HG03520 (cell line): ENCODE measurements around the gene HOXA9.

Source experiments
- ATAC-seq: cut with Tn5 transposase; IDR thresholded peaks from one replicate; pipeline ENCODE4 v1.9.1; 2021; ENCODE audit warnings: mild to moderate bottlenecking, moderate library complexity; ENCODE audit not compliant: unreplicated experiment

HOXA9 gene

DNA sequence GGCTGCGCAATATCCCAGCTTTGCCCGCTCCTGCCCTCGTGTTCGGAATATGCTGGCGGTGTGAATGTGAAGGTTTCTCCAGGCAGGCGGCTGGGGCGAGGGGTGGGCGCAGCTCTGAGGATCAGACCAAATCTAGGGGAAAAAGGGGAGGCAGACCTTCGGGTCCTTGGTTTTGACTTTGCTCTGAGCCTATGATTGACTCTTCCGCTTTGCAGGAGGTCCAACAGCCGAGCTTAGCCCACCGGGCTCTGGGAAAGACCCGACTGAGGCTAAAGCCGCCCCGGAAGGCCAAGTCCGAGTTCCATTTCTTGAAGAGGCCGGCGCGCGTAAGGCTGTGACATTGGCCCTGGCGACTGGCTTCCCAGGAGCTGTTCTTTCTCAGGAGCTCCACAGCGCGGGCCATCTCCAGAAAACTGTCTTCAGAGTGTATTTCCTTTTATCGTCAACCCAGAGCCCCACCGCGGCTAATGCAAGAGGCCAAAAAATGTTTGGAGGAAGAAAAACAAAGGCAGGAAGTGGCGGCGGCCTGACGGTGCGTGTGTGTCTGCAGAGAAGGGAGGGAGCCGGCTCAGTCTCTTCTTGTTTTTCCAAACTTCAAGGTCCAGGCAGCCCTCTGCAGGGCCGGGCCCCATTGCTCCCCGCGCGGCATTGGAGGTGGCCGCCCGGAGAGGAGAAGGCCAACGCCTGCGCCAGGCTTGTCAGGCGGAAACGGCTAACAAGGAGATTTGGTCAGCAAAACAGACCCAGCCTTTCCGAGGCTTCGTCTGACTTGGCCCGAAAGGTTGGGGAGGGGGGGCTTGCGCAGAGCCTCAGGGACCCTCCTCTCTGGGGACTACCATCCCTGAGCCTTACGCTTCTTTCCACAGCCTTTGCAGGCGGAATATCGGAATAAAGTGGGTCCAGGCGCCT is 23.3 kb upstream of the HOXA9 start:
- ATAC-seq, result no peak

DNA sequence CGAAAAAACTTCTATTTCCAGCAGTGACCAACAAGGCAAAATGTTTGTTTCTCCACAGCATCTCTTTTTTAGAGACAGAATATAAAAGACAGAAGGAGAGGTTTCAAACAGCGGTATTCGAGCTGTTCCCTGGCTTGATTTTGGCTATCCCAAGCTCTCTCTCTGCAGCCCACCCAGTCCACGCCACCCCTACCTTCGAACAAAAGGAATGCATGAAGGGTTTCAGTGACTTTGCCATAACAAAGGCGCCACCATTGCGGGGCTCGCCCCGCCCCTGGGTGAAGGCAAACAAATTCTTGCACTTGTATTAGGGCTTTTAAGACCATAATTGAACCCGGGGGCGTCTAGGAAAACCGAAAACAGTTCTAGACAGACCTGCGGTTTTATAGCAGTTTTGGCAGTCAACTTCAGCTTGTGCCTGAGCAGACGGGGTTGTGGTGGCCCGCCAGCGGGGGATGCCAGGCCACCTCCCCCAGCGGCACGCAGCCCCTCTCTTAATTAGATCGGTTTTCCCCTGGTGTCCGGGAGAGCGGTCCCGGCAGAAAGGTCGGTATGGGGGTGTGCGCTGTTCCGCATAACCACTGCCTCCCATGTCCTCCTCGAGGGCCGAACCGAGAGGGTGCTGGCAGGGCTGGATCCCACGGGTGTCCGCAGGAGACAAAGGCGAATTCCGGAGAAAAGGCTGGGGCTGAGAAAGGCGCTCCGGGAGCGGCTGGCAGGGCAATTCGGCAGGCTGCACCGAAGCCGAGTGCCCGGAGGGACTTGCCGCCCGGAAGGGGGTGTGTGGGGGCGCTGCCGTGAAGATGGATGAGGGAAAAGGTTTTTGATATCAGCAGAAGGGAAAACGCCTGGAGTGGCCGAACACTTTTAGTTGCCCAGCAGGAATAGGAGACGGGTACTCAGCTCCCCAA is 22.4 kb upstream of the HOXA9 start:
- no peak for ATAC-seq

DNA sequence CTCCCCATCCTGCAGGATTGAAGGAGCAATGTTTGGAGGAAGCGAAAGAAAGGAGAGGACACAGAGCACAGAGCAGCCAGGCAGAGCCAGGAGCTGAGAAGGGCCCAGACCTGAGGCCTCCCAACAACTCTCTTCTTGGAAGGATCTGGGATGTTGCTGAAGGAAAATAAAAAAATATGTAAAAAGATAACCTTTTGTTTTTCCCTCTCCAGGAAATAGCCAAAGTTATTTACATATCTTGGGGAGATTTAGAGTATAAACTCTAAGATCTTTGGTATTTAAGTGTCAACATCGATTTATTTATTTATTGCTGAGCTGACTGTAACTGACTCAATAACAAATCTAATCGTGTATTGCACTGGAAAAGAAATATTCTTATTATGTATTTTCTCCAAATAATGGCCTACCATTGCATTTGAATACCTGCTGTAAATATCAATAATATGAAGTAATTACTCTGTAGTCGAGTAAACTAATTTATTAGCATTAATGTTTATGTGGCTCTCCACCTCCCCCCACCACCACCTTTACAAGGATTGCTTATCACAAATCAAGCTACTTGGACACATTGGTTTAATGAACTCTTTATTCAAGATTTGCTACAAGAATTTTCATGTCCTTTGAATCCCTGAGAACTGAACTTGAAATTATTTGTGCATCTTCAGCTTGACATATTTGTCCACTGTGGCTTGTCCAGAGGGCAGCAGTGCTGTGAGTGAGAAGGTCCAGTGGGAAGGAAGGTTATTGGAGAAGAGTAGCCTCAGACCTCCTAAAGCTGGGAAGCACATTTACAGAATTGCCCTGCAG is 21.5 kb upstream of the HOXA9 start:
- no peak for ATAC-seq

DNA sequence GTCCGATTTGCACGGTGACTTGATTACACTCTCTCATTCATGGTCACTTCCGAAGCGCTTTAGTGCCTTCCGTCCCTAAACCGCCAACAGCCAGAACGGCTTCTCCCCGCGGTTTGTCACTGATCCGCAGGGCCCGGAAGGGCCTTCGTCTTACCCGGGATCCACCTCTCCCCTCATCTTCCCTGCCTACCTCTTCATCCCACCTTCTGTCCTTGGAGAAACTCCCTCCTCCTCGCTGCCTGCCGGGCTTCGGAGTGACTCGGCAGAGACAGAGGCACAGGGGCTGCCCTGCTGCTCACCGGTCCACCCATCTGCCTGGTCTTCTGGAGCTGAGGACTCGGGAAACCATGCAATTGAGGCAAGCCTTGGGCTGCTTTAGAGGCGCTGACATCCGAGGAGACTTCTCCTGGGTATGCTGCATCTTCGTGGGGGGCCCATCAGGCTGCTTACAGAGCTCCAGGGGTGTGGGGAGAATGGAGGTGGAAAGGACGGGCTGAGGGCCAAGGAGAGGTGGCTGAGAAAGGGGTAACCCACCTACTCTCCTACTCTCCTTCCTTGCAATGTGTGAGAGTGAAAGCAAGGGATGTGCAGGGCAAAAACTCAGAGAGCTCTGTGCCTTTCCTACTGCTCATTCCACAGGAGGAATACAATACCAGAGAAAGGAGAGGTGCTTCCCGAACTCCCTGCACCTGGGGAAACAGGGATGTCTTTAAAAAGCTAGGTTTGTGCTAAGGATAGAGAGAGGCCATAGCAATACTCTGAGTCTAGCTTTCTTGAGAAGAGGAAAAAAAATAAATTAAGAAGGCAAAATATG is 20.7 kb upstream of the HOXA9 start:
- ATAC-seq, result no peak

DNA sequence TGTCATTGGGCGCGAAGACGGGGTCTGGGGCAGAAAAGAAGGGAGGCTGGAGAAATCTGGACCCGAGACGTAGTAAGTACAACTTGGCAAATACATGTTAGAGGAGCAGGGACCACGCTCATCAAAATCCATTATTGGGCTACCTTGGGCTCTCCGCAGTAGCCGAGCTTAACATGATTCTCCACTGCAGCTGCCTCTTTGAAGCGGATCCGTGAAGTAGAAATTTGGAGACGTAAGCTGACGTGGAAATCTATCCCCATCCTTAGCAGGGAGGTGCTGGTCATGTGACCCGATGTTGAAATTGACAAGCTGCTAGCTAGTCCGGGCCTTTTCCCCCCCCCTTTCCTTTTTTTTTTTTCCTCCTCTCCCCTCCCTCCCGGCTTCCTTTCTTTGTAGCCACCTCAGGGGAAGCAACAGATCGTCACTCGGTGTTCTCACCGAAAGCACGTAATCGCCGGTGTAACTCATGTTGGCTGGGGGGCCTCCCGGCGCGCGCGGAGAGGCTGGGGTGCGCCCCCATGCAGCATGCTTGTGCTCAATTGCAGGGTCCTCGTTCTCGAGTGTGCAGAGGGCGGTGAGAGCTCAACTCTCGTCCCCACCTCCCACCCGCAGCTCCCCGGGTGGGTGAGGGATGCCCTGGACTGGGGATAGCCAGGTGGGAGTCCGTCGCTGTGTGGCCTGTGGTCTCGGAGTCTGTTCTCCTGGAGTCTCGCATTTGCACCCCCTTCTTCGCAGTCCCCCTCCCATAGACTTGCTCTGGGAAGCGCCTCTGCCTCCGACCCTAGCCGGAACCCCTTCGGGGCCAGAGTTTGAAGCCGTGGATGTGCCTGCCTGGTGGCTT is 19.9 kb upstream of the HOXA9 start, which contains the start of gene HOXA11:
HOXA11 (minus strand) TSS at position 220 of the 841 bp plus-strand sequence; CDS start at position 132, 88 bp downstream.
- no peak for ATAC-seq

DNA sequence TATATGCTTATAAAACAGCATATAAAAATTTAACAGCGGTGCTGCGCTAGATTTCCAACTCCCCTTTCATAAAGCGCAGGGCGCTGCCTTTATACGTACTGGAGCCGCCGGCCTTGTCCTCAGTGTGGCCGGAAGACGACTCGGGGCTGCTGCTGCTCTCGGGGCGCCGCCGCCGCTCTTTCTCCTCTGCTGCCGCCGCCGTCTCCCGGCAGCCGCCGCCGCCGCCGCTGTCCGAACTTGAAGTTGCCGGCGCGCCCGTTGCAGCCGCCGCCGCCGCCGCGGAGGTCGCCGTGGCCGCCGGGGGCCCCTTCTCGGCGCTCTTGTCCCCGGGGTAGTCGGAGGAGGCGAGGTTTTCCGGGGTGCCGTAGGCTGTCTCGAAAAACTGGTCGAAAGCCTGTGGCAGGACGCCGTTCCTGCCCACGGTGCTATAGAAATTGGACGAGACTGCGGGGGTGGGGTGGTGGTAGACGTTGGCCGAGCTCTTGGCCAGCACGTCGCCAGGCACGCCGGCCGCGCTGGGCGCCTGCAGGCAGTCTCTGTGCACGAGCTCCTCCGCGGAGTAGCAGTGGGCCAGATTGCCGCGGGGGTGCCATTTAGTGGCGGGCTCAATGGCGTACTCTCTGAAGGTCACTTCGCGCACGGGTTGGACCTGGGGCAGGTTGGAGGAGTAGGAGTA is 19.1 kb upstream of the HOXA9 start:
- ATAC-seq, result no peak

GRCh38 chr7:27183682-27184336 is 18.5 kb upstream of the HOXA9 start:
- ATAC-seq, result no peak

- ATAC-seq, result no peak
These were observed 17.7 kb upstream of the HOXA9 start for GRCh38 chr7:27182861-27183681.

DNA sequence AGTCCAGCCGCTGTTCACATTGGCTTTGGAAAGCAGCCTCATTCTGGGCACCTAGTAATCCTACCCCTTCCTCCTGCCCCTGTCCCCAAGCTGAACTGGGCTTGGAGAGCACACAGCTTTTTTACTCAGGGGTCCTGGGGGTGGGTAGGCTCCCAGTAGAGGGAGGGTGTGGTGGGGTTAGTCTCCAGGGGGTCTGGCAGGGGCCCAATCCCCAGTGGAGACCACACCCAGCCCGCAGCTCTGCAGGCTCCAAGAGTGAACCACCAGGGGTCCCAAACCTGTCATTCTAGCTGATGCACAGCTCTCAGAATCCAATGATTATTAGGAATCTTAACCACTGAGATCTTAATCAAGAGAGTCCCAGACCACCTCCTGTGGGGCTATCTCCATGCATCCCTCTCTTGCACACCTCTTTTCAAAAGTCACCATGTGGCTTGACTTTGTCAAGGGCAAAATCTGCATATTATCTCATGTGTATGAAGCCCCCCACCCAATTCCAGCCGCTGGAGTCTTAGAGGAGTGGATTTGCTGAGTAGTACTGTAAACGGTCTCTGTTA is 17.0 kb upstream of the HOXA9 start:
- ATAC-seq, result no peak

- ATAC-seq, result no peak
These were observed 16.5 kb upstream of the HOXA9 start for GRCh38 chr7:27181795-27182275.

DNA sequence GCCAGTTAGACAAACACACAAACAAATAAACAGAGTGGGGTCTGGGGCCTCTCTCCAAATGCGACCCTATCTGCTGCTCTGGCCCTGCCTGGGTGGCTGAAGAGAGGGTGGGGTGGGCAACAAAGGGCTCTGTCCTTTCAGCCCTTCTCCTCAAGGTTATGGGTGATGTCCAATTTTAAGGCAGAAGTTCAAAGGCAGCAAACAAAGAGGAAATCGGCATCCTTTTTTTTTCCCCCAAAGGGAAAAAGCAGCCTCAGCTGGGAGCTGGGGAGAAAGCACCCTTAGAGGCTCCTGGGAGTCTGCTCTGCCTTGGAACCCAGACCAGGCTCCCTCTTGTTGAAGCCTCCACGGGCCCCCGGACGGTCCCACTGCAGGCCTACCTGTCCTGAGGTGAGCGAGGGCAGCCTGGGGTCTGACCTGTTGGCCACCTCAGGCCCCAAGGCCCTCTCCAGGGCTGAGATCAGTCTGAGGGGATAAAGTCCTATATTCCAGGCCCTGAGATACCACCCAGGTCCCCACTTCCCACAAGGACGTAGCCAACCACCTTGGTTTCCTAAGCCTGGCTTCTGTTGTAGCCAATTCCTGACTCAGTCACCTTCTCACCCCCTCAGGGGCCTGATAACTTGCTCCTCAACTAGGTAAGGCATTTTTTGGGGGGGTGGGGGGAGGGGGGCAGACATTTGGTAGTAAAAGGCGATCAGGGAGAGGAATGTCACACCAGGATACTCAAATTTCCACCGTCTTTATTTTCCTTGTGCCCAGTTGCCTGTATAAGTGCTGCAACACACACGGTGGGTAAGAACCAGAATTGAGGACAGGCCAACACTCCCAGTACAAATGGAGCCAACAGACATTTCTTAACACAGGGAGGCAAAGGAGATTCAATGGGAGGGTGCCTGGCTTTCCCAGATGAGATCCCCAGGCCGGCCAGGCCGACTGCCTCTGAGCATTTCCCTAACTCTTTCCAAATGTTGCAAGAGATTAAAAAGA is 15.4 kb upstream of the HOXA9 start:
- no peak for ATAC-seq

DNA sequence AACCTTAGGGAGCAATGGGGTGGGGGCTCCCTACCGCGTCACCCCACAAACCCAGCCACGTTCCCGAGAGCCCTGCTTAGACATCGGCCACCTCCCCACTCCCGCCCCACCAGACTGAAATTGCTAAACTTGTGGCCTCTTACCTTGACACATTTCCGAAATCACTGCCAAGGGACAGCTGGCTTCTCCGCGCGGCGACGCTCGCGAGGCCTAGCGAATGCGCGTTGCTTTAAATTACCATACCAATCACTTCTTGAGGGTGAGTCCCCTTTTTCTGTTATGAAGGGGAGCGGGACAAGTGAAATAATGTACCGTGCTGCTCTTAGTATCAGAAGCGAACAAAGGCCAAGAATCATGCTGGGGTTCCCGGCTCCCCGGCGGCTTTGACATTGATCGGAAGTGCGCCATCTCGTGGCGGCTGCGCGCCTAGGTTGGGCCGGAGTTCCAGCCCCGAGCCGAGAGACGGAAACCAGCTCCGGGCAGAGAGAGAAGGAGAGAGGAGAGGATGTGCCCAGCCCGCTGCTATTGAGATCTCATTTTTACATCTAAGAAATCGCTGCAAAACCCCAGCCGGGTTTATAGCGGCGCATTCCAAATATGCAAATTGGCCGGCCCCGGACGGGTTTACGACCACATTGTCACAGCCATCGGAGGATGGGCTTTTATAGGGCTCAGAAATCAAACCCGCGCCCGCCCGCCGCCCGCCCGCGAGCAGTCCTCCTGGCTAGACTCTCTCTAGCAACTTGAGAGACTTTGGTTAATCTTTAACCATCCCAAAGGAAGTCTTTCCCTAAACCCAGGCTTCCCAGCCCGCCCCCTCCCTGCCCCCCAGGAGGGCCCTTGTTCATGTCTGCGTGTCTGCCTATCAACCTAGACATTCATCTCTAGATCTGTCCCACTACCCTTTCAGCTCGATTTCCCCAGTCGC is 14.4 kb upstream of the HOXA9 start:
- no peak for ATAC-seq

DNA sequence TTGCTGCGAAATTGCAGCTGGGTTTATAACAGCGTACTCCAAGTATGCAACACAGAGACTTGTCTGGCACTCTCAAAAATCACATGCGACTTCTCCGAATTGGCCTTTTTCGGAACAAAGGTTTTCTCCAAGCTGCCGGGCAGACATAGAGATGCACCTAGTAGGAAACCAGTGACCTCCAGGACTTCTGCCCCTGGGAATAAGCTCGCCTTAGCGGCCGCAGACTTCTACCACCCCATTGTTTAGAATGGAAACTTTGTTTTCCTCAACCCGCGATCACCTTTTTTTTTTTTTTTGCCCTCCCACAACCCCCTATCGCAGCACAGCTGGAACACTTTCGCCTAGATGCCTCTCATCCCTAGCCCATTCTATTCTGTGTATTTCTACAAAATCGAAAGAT is 13.7 kb upstream of the HOXA9 start:
- ATAC-seq, result no peak

- ATAC-seq, result no peak
These were observed 13.0 kb upstream of the HOXA9 start for GRCh38 chr7:27178366-27178765.
